T1000 (cell line): Measurements from ENCODE around the gene GIMAP8.
"Not testable (repeated sequence)": the region's sequence is repeated elsewhere in the genome, so short reads cannot be mapped to it uniquely, and the experiment has no call there.

Experiments
- DNase-seq: peaks from one replicate; lab custom pipeline; 2025; ENCODE audit warnings: mixed read lengths; lab: John Stamatoyannopoulos, UW

GIMAP8 gene

DNA sequence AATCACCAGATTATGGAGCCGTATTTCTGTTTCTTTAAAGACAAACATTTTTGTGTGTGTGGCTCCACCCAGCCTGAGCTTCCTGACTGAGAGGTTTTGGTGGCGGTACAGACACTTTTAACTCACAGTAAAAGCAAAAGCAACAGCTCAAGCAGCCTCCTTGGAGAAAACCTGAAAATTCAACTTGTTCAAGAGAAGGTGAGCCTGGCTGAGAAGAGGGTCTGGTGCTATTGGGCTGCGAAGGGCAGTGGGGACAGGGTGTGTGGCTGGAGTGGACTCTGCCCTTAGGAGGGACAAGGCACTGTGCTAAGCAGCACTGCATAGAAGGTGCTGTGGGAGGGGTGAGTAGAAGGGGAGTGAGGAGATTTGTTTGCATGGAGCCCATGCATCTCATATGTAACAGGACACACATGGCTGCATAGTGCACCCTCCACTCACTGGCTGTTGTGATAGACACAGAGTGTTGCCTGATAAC lies 64.4 kb downstream of the GIMAP8 start, which contains the start of gene GIMAP7:
Gene GIMAP7 (plus strand): TSS at position 125 of the 475 bp plus-strand sequence. CDS start 5,103 bp downstream, outside the sequence.
- DNase-seq: no peak

DNA sequence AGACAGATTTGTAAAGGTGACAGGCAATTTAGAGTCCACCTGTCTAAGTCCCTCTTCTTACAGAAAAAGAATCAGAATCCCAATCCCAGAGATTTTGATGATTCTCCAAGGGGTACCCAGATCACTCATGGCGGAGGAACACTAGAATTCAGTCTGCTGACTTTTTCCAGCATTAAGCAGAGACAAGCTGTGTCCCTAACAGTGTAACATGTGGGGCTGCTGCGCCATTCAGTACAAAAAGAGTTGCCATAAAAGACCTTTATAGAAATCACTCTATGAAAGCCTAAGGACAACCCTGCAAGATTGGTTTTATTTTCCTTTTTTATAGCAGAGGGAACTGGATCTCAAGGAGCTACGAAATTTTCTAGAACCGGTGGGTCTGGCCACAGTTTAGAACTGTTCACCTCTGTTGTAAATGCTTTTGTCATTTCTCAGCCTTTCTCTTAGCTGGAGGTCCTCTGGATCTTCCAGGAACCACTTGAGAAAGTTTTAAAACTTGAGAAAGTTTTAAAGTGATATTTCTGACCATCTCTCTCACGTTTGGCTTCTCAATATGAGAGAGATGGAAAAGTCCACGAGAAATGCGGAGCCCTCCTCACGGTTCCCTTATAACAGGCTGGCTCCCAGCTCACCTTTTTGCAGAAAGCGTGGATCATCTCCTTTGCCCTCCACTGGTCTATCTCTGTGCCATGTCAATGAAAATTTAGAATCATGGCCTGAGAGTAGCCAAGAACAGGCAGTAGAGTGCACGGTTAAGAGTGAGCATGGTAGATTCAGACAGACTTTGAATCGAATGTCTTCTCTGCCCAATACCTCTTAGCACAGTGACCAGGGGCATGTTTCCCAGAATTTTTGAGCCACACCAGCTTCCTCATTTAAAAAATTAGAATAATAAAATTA lies 65.1 kb downstream of the GIMAP8 start:
- no peak for DNase-seq

DNA sequence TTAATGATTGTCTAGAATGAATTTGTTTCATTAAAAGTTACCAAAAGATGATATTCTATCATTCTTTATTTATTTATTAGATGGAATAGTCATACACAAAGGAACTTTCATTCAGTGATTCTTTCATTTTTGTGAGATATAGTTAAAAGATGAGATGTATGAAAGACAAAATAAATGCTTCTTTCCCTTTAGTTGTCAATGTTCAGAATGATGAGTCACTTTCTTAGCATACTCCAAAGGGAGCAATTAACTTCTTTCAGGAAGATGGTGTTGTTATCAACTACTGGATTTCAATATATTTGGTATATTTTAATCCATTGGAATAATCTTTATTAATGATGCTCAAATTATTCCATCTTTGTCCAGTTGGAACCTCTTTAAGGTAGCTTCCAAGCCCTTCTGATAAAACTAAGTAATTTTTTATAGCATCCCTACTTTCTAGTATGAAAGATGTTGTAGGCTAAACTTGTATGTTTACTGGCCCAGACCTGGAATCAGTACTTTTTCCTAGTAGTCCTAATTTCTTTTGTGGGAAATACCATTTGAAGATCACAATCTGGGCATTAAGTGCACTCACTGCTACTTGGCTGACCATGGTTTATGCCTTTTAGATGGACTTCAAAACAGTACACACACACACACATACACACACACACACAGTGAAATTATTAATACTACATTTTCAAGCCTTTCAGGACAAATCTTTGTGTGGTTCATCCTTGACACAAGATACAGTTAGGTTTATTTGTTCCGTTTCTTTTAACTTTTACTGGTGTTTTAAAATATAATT lies 66.7 kb downstream of the GIMAP8 start:
- DNase-seq: no peak

DNA sequence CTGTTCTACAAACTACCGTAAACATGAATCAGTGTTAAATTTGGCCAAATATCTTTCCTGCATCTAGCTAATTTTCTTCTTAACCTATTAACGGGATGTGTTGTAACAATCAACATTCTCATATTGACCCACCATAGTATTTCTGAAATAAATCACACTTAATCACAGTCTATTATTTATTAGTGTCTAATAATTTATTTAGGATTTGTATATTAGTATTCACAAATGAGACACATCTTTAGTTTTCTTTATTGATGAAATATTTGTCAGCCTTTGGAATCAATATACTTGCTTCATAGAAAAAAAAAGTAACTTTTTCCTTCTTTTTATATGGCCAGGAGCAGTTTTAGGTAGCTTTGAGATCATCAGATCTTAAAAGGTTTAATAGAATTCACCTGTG lies 68.9 kb downstream of the GIMAP8 start:
- no peak for DNase-seq

DNA sequence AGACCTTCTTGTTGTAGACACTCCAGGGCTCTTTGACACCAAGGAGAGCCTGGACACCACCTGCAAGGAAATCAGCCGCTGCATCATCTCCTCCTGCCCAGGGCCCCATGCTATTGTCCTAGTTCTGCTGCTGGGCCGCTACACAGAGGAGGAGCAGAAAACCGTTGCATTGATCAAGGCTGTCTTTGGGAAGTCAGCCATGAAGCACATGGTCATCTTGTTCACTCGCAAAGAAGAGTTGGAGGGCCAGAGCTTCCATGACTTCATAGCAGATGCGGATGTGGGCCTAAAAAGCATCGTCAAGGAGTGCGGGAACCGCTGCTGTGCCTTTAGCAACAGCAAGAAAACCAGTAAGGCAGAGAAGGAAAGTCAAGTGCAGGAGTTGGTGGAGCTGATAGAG lies 69.7 kb downstream of the GIMAP8 start:
- DNase-seq: no peak

DNA sequence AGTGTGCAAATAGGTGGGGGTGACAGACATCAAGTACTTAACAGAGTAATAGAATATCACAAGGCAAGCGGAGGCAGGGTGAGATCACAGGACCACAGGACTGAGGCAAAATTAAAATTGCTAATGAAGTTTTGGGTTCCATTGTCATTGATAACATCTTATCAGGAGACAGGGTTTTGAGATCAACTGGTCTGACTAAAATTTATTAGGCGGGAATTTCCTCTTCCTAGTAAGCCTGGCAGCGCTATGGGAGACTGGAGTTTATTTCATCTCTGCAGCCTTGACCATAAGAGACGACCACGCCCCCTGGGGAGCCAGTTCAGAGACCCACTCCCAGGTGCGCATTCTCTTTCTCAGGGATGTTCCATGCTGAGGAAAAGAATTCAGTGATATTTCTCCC lies 72.5 kb downstream of the GIMAP8 start:
- not testable (repeated sequence) for DNase-seq

DNA sequence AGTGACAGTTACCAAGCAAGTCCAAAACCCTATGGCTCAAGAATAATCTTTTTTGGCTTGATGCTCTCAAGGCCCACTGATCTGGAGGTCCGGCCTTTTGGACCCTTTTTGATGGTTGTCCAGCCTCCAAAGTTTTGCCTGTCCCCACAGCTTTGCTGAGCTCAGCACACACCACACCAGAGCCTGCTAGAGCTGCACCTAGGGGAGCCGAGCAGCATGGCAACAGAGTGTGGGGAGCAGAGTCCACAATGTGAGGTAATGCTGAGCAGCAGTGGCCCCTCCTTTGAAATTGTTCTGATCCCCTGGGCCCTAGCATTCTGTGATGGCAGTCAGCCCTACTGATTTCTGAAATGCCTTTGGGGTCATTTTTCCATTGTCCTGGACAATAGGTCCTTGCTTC lies 73.6 kb downstream of the GIMAP8 start:
- DNase-seq: no peak
